Stimulated activated naive CD8-positive, alpha-beta T cell treated with anti-CD3 and anti-CD28 coated beads, Interleukin-15, amount 100 ng/mL, for 72 hours (primary cell): ENCODE results near the gene TMEM145.
A peak's percentile ranks its signal among the peaks of the same experiment; 100 is the strongest.

ENCODE experiments used
- ATAC-seq: fragments of 150-1000 bp; cut with Tn5 transposase; 2 replicates; pipeline ENCODE4 v1.10.0; 2021; ENCODE audit warnings: mild to moderate bottlenecking, moderate library complexity
- DNase-seq, 2 donors: peaks; one replicate each; pipeline ENCODE4 v3.0.0; 2021 to 2022
- H3K27ac Mint-ChIP-seq, 2 donors: one replicate each; pipeline ENCODE4 v1.8.0; 2022; ENCODE audit warnings: mild to moderate bottlenecking in 2 of 2, mixed read lengths in 2 of 2, moderate library complexity in 2 of 2
- H3K27me3 Mint-ChIP-seq: one replicate; pipeline ENCODE4 v1.8.0; 2022; ENCODE audit warnings: mixed read lengths
- H3K4me1 Mint-ChIP-seq: one replicate; pipeline ENCODE4 v1.8.0; 2022; ENCODE audit warnings: mild to moderate bottlenecking, mixed read lengths
- H3K4me3 Mint-ChIP-seq, 2 donors: one replicate each; pipeline ENCODE4 v1.8.0; 2022; ENCODE audit warnings: mild to moderate bottlenecking in 2 of 2, mixed read lengths in 2 of 2, moderate library complexity in 1 of 2
- H3K9me3 Mint-ChIP-seq, 2 donors: one replicate each; pipeline ENCODE4 v1.8.0; 2022; ENCODE audit warnings: mixed read lengths in 2 of 2

Gene TMEM145

DNA sequence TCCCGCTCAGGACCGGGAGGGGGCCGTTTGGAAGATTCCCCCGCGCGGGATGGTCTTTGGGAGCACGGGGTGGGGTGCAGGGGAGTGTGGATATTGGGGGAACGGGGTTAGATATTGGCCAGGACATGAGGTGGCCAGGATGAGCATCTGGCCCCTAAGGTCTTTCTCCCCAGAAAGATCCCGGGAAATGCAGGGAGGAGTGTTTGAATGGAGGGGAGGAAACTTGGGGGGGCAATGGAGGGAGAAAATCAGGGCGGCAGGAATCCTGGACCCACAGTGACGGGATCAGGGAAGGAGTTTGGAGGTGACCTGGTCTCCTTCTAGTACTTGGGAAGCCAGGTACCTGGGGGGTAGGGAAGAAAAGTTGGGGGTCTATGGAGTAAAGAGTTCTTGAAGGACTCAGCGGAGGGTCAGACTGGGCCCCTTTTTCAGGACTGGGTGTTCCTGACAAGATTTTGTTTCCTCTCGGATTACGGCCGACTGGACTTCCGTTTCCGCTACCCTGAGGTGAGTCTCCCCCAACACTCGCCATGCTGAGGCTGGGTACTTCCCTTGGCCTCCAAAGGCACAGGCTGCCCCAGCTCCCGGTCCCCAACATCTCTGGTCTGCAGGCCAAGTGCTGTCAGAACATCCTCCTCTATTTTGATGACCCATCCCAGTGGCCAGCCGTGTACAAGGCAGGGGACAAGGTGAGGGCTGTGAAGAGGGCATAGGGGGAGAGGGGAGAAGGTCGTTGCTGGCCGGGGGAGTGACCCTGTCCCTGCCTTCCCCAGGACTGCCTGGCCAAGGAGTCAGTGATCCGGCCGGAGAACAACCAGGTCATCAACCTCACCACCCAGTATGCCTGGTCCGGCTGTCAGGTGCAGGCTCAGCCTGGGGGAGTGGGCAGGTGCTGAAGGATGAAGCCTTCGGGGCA is 989 bp downstream of the TMEM145 start:
- no peak for ATAC-seq
- peaks cover 63% of the 10 kb centered on the region for H3K27me3 Mint-ChIP-seq
- no peak for DNase-seq
- peak overlapping the region; percentile 73 to 82 for H3K4me3 Mint-ChIP-seq
- peaks cover 42% of the 10 kb centered on the region for H3K4me1 Mint-ChIP-seq
- no peak overlapping the region for H3K27ac Mint-ChIP-seq
- no peaks in the 10 kb centered on the region for H3K9me3 Mint-ChIP-seq

DNA sequence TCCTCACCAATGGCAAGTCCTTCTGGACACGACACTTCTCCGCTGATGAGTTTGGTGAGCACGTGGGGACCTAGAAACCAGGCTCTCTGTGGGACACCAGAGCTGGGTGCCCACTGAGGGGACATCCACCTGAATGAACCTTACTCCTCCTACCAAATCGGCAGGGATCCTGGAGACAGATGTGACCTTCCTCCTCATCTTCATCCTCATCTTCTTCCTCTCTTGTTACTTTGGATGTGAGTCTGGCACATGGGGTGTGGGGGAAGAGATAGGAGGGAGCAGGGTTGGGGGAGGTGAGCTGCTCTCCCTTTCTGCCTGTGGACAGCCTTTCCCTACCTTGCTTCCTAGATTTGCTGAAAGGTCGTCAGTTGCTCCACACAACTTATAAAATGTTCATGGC is 1.9 kb downstream of the TMEM145 start:
- Mint-ChIP-seq H3K27me3 (peaks cover 63% of the 10 kb centered on the region), H3K4me3 (no peak overlapping the region), H3K27ac (no peak overlapping the region), H3K4me1 (peaks cover 42% of the 10 kb centered on the region), H3K9me3 (no peaks in the 10 kb centered on the region)
- ATAC-seq: no peak
- DNase-seq: no peak

DNA sequence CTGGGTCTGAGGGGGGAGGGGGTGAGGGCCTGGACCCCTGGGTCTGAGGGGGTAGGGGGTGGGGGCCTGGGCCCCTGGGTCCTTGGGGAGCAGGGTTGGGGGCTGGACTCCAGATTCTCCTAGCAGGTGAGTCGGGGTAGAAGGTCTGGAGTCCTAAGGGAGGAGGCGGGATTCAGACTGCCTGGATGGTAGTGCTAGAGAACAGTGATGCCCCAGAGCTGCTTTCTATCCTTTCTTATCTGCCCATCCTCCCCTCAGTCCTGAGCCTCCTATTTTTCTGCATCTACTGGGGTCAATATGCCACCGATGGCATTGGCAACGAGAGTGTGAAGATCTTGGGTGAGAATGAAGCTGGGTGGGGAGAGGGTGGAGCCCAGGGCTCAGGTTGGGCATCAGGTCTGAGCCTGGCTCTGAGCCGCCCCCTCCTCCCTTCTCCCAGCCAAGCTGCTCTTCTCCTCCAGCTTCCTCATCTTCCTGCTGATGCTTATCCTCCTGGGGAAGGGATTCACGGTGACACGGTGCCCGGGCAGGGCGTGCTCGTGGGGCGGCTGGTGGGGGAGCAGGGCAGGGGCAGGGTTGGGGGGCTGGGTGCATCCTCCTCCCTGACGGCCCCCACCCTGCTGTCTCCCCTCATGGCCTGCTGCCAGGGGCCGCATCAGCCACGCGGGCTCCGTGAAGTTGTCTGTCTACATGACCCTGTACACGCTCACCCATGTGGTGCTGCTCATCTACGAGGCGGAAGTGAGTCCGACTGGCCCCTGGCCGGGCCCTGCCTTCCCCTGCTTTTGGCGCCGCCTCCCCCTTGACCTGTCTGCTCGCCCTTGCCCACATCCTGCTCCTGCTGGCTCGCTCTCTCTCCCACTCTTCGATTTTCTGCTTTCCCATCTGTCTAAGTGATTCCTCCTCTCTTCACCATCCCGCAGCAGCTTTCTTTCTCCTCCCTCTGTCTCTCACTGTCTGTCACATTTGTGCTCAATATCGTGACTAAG is 3.4 kb downstream of the TMEM145 start:
- no peaks in the 10 kb centered on the region for H3K9me3 Mint-ChIP-seq
- H3K27ac Mint-ChIP-seq: peak overlapping the region; percentile 2 to 19
- ATAC-seq: peak; percentile 43
- peak overlapping the region; percentile 49 to 54 for H3K4me3 Mint-ChIP-seq
- peaks cover 42% of the 10 kb centered on the region for H3K4me1 Mint-ChIP-seq
- DNase-seq: no peak
- peaks cover 61% of the 10 kb centered on the region for H3K27me3 Mint-ChIP-seq

DNA sequence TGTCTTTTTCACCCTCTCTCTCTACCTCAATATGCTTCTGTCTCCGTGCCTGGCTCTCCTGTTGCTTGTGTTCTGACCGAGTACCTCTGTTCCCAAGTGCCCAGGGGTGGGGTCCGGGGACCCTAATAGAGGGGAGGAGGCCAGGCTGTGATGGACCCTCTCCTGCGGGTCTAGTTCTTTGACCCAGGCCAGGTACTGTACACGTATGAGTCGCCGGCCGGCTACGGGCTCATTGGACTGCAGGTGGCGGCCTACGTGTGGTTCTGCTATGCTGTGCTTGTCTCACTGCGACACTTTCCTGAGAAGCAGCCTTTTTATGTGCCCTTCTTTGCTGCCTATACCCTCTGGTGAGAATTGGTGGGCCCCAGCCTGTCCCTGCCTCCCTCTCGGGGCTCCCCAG is 4.4 kb downstream of the TMEM145 start:
- Mint-ChIP-seq H3K4me1 (peaks cover 35% of the 10 kb centered on the region), H3K27ac (peak overlapping the region; percentile 17 to 51)
- no peak for ATAC-seq

DNA sequence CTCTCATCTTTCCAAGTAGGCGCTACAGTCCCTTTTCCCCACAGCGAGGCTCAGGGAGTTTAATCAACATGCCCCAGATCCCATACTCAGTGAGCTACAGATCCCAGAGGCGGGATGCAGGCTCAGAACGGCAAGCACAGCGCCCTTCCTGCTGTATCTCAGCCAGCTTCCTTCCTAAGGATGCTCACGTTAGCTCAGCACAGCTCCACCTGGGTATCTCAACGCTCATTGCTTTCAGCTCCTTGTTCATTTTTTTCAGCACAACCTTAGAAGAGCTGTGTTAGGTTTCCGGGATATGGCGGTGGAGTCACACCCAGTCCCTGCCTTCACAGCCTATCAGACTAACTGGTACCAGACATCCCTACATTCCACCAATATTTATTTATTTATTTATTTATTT is 9.2 kb downstream of the TMEM145 start:
- no peak overlapping the region for H3K27ac Mint-ChIP-seq
- peaks cover 42% of the 10 kb centered on the region for H3K27me3 Mint-ChIP-seq
- H3K9me3 Mint-ChIP-seq: no peaks in the 10 kb centered on the region
- ATAC-seq (no peak), DNase-seq (no peak)
- H3K4me1 Mint-ChIP-seq: peaks cover 25% of the 10 kb centered on the region
- no peak overlapping the region for H3K4me3 Mint-ChIP-seq

More for the DNA sequence above, 4.4 kb downstream of the TMEM145 start:
- Mint-ChIP-seq H3K4me3 (no peak overlapping the region), H3K27me3 (peaks cover 58% of the 10 kb centered on the region), H3K9me3 (no peaks in the 10 kb centered on the region)
- no peak for DNase-seq

DNA sequence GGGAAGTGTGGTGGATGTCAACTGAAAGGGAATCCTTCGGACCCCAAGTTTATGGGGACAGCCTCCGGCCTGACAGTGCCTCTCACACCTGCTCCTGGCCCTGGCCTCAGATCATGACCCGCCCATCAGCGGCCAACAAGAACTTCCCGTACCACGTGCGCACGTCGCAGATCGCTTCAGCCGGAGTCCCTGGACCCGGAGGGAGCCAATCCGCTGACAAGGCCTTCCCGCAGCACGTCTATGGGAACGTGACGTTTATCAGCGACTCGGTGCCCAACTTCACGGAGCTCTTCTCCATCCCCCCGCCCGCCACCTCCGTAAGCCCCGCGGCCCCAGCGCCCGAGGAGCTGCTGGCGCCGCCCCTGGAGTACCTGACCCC is 10.4 kb downstream of the TMEM145 start:
- Mint-ChIP-seq H3K4me3 (peak overlapping the region; percentile 37 to 44), H3K27ac (no peak overlapping the region), H3K27me3 (peaks cover 41% of the 10 kb centered on the region), H3K9me3 (no peaks in the 10 kb centered on the region), H3K4me1 (peaks cover 31% of the 10 kb centered on the region)
- DNase-seq: no peak
- ATAC-seq: no peak

DNA sequence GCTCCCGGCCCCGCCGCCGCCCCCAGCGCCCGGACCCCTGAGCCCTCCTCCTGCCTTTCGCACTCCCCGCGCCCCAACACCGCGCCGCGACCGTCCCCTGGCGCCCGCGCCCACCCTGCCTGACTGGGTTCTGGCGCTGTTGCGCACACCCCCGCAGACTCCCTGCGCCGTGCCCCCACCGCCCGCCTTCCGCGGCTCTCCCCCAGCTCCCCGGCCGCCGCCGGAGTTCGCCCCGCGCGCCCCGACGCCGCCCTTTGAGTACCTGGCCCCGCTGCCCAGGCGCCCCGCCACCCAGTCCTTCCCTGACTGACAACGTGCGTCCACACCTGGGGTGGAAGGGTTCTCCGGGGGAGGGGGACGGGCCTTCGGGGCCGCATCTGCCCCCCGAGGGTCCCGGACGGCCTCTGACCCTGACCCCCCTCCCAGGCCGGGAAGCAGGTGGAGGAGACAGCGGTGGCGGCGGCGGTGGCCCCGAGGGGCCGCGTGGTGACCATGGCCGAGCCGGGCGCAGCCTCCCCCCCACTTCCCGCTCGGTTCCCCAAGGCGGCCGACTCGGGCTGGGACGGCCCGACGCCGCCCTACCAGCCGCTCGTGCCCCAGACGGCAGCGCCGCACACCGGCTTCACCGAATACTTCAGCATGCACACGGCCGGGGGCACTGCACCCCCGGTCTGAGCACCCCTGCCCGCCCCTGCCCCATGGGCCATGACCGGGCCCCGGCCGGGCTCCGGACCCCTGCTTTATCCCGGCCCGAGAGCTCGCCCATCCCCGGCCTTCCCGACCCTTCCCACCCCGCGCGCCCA is 10.9 kb downstream of the TMEM145 start:
- no peak for ATAC-seq
- no peaks in the 10 kb centered on the region for H3K9me3 Mint-ChIP-seq
- DNase-seq: peak in 1 of 2 donors; percentile 49
- H3K4me3 Mint-ChIP-seq: peak overlapping the region; percentile 48 to 96
- peaks cover 41% of the 10 kb centered on the region for H3K27me3 Mint-ChIP-seq
- H3K4me1 Mint-ChIP-seq: peaks cover 36% of the 10 kb centered on the region
- H3K27ac Mint-ChIP-seq: no peak overlapping the region

DNA sequence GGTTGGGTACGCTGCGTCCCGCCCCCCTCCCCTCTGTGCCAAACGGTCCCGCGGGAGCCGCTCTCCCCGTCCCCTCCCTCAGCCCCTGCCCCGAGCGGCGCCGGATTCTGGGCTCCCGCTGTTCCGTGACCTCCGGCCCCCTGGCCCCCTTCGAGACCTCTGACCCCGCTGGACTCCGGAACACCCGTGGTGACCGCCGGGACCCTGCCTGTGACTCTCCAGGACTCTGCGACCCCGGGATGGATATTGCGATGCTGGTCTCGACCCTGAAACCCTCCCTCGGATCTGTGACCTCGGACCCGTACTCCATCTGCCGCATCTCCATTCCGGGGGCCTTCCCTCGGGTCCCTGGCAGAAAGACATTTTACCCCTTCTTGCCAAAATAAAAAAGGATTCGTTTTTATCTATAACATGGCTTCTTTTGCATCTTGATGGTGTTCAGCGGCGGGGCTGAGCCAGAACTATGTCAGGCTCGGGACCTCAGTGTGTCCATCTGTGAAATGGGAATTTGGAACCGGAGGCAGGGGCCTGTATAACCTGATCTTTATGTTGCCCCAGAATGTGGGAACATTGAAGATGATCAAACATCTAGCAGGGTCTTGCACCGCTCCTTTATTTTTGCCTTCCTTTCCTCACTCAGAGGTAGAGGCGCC is 11.7 kb downstream of the TMEM145 start:
- peak overlapping the region; percentile 76 to 93 for H3K27ac Mint-ChIP-seq
- no peaks in the 10 kb centered on the region for H3K9me3 Mint-ChIP-seq
- peaks cover 41% of the 10 kb centered on the region for H3K27me3 Mint-ChIP-seq
- DNase-seq: no peak
- peaks cover 39% of the 10 kb centered on the region for H3K4me1 Mint-ChIP-seq
- H3K4me3 Mint-ChIP-seq: peak overlapping the region; percentile 92 to 96
- no peak for ATAC-seq

DNA sequence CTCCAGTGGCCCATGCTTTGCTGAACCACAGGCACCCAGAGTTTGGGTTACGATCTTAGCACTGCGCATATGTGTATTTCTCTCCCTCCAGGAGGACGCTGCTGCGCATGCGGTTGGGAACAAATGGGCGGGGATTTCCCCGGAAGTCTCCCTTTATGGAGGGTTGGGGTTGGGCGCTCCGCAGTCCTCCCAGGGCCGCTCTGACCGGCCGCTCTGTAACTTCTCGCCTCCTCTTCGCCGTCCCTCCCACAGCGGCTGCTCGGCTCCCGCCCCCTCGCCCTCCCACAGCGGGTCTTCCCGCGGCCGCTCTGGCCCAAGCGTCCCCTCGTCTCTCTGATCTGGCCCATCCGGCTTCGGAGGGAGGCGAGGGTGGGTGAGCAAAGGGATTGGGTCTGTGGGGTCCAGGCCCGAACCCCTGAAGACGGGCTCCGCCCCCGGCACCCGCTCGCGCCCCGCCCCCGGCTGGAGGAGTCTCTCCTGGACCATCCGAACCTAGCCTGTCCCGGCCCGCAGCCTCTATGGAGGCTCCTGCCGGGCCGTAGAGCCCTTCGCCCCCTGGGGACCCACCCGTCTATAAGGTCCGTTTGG is 12.3 kb downstream of the TMEM145 start, which contains the start of gene MEGF8:
Gene MEGF8 (plus strand): TSS at position 328 of the 588 bp plus-strand sequence. CDS start 609 bp downstream, outside the sequence.
- Mint-ChIP-seq H3K9me3 (no peaks in the 10 kb centered on the region), H3K4me1 (peaks cover 41% of the 10 kb centered on the region), H3K4me3 (peak within 1 kb of the TSS; percentile 92 to 96), H3K27ac (peak within 1 kb of the TSS; percentile 76 to 93), H3K27me3 (peaks cover 41% of the 10 kb centered on the region)
- DNase-seq (peak; percentile 97 to 99), ATAC-seq (peak; percentile 94)

DNA sequence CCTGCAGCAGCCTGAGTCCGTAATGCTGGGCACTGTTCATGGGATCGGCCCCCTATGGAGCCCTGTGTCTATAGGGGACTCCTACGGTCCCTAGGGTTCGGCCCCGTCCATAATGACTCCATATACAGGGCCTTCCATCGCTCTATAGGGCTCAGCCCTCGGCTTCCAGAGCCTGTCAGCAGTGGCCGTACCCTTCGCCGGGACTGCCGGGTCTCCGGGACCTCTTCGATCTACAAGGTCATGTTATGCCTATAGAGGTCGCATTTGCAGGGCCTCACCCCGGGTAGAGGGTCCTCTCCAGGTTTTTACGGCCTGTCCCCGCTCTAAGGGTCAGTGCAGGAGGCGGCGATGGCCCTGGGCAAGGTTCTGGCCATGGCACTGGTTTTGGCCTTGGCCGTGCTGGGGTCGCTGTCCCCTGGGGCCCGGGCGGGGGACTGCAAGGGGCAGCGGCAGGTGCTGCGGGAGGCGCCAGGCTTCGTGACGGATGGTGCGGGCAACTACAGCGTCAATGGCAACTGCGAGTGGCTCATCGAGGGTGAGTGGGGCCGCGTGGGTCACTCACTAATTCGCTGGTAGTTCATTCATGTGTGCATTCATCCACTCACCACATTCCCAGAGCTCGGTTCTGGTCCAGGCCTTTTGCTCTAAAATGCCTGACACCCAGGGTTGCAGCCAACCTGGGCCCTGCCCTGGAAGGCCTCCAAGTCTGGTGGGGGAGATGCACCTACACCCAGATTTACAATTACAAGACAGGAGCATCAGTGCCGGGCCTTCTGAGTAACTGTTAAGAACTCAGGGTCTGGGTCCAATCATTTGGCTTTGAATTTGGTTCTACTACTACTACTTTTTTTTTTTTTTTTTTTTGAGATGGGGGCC is 13.0 kb downstream of the TMEM145 start:
- Mint-ChIP-seq H3K27ac (peak overlapping the region; percentile 70 to 85), H3K4me3 (peak overlapping the region; percentile 92 to 96), H3K4me1 (peaks cover 44% of the 10 kb centered on the region), H3K9me3 (no peaks in the 10 kb centered on the region), H3K27me3 (peaks cover 37% of the 10 kb centered on the region)
- ATAC-seq: peak; percentile 27
- DNase-seq: peak; percentile 43 to 47

DNA sequence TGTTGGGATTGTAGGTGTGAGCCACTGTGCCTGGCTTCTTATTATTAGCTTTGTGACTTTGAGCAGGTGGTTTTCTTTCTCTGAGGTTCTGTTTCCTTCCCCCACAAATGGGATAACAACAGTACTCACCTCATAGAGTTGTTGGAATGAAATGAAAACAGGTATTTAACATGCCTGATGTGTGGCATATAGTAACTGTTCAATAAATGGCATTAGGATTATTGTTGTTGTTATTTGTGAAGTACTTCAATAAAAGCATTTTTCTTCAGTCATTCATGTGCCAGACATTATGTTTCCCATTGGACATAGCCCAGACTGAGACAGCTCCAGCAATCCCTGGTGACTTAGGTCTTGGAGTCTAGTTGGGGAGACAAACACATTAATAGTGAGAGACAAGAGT is 13.9 kb downstream of the TMEM145 start:
- Mint-ChIP-seq H3K4me3 (peak overlapping the region; percentile 92 to 96), H3K27ac (peak overlapping the region in 1 of 2 donors; percentile 16), H3K4me1 (peaks cover 44% of the 10 kb centered on the region), H3K9me3 (no peaks in the 10 kb centered on the region), H3K27me3 (peaks cover 28% of the 10 kb centered on the region)
- ATAC-seq (no peak), DNase-seq (no peak)

DNA sequence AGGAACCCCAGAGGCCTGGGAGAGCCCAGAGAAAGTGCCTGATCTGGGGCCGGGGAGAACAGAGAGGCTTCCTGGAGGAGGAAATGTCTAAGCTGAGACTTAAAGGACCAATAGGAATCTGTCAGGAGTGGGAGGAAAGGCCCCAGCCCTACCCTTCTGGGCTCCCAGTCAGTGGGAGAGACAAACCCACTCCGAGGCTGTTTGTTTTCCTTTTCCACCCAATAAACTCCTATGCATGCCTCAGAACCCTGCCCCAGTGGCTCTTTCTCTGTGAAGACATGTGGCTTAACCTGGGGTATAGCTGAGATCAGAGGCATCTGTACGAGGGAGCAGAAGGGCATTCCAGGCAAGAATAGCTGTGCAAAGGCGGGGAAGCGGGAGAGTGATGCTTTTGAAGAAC is 14.3 kb downstream of the TMEM145 start:
- Mint-ChIP-seq H3K9me3 (no peaks in the 10 kb centered on the region), H3K27me3 (peaks cover 26% of the 10 kb centered on the region), H3K27ac (no peak overlapping the region), H3K4me3 (no peak overlapping the region), H3K4me1 (peaks cover 44% of the 10 kb centered on the region)
- DNase-seq: no peak
- ATAC-seq: no peak

DNA sequence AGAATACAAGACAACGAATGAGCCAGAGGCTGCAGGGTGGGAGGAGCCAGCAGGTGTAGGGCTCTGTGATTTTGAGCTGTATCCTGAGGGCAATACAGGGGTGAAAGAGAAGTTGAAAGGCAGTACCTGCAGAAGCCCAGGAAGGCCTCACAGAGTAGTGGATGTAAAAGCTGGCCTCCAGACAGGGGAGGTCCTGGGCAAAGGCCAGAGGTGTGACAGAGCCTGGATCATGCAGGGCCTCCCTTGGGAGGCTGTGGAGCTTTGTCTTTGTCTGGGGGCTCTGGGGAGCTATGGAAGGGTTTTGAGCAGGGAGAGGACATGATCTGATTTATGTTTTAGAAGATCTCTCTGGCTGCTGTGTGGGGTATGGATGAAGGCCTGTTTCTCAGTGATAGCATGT is 15.0 kb downstream of the TMEM145 start:
- Mint-ChIP-seq H3K27me3 (peaks cover 20% of the 10 kb centered on the region), H3K4me1 (peaks cover 44% of the 10 kb centered on the region), H3K27ac (no peak overlapping the region), H3K9me3 (no peaks in the 10 kb centered on the region), H3K4me3 (no peak overlapping the region)
- no peak for ATAC-seq
- DNase-seq: no peak
